Measurements from ENCODE around the gene ADPRS.

GRCh38 chr1:36067871-36068270, 20.8 kb upstream of the ADPRS start:
- TF ChIP-seq CTCF (IDR thresholded peaks at IDR 0.05): no peak
- TF ChIP-seq EP300 (IDR thresholded peaks at IDR 0.05): no peak
- no peak for TF ChIP-seq POLR2A (IDR thresholded peaks at IDR 0.05; ENCODE audit: low read depth)
- TF ChIP-seq POLR2AphosphoS5 (IDR thresholded peaks at IDR 0.05): no peak
